ENCODE results near the gene MACROD1.
"Not testable (repeated sequence)": the region's sequence is repeated elsewhere in the genome, so short reads cannot be mapped to it uniquely, and the experiment has no call there.

The MACROD1 gene

DNA sequence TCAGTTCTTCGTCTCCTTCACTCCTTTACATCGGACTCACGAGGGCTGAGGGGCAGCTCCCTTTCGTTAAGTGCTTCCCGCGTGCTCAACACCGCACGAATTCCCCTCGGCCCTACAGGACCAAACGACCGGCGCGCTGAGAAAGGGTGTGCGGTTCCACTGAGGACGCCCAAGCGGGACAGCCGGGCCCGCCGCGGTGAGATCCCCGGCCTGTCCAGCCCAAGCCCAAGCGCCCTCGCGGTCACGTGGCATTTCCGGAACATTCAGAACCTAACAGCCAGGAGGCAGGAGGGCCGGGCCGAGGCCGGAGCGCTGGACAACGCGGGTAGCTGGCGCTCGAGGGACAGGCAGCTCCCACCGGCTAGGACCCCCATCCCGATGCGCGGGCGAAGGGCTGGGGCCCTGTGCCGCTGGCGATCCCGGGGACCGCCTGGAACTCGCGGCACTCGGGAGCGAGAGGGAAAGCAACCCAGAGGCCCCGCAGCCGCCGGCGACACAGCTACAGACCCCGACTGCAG is 19.3 kb upstream of the MACROD1 start:
- DNase-seq, result no peak

DNA sequence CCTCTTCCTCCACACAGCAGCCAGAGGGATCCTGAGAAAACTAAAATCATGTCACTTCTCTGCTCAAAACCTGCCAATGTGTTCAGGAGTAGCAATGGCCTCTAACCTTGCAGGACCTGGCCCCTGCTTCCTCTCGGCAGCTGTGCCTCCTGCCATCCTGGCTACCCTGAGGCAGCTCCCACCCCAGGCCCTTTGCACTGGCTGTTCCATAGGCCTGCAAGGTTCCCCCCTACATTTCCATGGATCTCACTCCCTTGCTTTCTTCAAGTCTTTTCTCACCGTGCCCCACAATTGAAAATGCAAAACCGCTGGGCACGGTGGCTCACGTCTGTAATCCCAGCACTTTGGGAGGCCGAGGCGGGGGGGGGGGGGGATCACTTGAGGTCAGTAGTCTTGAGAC is 18.0 kb upstream of the MACROD1 start:
- DNase-seq, result no peak

DNA sequence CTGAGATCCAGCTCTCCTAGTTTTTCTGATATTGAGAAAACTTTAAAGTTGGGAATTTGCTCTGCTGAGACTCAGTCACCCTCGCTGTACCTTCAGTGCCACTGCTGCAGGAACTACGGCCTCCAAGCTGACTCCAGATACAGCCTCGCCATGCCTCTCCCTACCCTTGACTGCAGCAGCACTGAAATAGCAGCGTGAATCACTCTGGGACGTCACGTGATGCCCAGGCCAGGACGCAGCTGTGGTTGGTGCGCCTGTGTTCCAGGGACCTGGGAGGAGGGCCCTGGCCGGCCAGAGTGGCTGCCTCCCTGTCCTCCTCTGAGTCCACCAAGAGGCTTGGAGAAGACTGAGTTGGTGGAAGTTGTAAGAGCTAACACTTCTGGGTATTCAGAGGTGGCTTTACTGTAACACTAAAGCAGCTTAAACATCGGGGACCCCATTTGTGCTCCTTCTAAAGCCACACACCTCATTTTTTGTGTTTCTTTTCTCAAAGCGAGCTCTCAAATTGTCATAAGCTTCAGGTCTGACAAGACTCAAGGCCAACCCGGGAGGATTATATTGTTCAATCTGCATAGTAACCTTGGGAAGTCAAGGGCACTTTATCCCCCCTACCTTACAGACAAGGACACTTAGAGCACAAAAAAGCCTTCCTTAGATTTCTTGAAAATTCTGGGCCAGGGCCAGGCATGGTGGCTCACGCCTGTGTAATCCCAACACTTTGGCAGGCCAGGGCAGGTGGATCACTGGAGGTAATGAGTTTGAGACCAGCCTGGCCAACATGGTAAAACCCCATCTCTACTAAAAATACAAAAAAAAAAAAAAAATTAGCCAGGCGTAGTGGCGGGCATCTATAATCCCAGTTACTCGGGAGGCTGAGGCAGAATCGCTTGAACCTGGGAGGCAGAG is 15.8 kb upstream of the MACROD1 start:
- peak; percentile 39 for DNase-seq

DNA sequence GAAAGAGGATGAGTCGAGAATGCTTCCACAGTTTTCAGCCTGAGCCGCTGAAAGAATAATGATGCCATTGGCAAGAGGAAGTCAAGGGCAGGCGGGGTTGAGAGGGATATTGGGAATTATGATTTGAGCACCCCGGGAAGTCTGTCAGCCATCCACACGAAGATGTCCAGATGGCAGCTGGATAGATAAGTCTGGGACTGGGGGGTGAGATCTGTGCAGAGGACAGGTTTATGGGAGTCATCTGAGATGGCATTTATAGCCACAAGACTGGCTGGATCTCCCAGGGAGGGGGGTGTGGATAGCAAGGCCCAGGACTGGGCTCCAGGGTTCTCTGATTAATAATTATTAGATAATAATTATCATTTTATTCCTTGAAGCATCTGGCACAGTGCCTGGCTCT is 15.0 kb upstream of the MACROD1 start:
- no peak for DNase-seq

DNA sequence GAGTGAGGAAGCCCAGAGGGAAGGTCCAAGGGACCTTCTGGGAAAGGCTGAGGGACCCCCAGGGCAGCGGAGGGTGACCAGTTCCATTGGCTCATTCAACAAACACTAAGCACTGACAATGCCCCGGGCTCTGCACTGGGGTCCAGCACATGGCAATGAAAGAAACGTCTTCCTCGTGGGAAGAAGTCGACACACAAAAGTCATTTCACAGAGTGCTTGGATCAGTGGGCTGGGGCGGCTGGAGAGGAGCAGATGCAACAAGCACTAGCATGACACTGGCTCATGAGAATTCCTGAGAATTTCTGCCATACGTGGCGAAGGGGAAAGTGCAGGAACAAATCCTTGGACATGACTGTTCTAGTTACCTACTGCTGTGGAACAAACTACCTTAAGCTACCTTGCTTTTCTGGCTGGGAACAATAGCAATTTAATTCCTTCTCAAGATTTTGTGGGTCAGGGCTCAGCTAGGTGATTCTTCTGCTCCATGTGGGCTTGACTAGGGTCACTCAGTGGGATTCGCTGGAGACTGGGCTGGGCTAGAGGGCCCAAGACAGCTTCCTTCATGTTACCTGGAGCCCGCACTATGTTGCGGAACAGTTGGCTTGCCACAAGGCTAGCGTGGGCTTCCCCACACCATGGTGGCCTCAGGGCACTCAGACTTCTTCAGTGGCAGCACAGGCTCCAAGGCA is 13.2 kb upstream of the MACROD1 start:
- DNase-seq, result no peak

DNA sequence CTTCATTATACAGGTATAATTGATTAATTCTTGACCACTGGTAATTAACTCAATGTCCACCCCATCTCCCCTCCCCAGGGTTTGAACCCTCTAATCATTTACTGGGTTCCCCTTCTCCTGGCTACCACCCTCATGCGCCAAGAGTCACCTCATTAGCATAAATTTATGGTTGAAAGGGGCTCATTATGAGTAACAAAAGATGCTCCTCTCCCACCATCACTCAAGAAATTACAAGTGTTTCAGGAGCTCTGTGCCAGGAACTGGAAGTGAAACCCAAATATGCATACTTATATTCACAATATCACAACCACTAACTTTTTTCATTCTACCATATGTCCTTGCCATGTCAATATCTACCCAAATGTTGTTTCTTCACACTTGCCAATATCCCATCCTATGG is 12.3 kb upstream of the MACROD1 start:
- no peak for DNase-seq

DNA sequence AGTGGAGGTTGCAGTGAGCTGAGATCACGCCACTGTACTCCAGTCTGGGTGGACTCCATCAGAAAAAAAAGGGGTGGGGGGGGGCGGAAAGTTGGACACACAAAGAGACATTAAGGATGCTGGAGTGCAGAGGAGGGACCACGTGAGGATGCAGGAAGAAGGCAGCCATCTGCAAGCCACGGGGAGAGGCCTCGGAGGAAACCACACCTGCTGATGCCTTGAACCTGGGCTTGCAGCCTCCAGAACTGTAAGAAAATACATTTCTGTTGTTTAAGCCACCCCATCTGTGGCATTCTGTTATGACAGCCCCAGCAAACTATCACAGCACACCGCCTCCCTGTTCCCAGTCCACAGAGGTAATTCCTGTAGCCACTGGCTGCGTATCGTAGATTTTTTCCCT is 10.8 kb upstream of the MACROD1 start:
- DNase-seq, result no peak

DNA sequence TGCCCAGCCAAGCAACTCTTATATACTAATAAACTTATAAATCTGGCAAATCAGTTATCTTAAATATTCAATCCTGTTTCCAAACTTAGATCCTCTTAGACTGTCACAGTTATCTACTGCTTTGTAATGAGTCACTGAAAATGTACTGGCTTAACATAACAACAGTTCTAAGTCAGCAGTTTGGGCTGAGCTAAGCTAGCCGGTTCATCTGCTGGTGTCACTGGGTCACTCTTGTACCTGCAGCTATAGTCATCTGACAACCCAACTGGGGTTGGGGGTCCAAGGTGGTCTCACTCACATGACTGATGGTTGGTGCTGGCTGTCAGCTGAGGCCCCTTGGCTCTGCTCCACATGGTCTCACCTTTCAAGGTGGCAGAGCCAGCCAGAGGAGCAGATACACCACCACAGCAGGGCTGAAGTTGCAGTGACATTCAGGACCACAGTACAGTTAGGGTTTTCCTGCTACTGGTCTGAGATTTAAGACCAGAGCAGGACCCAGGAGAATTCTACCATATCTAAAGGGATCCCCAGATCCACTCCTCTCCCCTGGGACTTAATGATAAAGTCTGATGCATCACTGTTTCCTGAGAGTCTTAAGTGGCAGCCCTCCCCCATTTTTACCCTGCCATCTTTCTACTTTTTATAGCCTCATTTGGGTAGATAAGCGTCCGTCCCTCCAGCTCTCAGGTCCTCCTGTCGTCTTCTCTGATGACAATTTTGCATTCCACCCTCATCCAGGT is 7.9 kb upstream of the MACROD1 start:
- DNase-seq, result no peak

DNA sequence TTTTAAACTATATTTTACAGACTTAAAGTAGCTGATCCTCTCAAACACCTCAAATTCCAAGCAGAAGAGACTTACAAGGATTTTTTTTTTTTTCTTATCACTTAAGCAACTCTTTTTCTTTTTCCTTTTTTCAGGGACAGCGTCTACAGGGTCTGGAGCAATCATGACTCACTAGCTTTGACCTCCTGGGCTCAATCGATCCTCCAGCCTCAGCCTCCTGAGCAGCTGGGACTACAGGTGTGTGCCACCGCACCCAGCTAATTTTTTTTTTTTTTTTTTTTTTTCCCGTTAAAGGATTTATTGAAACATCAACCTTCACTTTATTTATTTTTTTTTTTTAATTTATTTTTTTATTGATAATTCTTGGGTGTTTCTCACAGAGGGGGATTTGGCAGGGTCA is 4.5 kb upstream of the MACROD1 start:
- DNase-seq, result no peak

DNA sequence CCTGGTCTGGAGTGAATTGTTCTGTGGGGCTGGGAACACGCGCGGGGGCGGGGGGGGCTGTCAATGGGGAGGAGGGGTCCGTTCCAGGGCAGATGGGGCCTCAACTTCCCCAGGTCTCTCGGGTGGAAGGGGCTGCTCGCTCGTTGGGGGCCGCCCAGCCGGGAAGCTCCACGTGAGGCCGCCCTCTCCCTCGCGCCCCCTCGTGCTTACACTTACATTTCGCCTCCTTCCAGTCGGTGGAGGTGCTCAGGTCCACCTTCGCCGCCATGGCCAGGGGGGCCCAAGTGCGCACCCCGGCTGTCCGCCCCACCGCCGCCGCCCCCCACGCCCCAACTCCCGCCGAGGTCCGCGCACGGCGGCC is 452 bp downstream of the MACROD1 start:
- no peak for DNase-seq

DNA sequence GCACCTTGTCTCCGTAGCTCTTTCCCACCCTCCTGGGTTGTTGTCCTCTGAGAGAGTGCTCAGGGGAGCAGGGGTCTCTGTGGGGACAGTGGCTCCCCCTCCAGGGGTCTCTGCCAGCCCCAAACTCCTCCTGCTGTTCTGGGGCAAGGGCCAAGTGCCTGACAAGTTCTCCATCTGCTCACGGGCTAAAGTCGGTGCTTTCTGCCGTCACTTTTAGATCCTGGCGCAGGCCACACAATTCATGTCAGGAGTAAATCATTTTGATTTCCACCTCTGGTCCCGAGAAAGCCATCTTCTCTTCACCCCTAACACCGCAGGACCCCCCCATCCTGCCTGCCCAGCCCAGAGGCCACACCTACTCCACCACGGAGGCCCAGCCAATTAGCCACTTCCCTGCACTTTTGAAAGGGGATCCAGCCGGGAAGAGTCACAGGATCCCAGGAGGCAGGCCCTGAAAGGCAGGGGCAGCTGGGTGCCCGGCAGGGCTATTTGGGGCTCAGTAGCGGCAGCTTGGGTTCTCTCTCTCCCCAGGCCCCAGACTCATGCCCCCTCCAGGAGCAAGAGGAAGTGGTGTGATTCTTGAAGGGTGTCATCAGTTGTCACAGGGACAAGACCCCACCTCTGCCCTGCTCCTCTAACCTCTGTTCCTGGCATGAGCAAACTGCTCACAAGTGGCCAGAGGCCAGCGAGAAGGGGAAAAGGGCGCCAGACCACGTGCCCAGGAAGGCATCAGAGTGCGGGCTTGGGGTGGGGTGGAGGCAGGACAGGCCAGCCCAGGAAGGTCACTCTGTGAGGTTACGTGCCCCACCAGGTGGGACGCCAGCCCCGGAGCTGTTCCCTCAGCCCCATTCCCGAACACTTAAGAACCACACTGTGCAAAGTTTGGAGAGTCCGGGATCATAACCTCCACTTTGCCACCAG is 1.3 kb downstream of the MACROD1 start:
- DNase-seq, result no peak

DNA sequence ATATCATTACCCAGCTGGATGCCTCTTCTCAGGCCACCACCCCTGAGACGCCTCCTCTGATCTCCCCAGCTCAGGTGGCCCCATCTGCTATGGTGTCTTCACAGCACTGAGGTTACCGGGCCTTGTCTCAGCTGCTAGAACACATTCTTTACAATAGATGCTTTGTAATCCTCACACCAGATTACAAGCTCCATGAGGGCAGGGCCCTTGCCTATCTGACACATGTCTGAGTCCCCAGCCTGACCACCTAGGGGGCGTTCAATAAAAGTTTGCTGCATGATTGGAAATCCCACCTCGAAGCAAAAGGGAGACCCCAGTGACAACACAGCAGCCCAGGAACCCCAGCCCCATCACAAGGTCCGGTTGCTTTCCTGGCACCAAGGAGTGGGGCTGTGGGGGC is 2.0 kb downstream of the MACROD1 start:
- DNase-seq, result no peak

DNA sequence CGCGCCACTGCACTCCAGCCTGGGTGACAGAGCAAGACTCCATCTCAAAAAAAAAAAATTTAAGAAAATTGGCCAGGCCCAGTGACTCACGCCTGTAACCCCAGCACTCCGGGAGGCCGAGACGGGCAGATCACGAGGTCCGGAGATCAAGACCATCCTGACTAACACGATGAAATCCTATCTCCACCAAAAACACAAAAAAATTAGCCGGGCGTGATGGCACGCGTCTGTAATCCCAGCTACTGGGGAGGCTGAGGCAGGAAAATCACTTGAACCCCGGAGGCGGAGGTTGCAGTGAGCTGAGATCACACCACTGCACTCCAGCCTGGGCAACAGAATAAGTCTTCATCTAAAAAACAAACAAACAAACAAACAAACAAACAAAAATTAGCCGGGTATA is 3.1 kb downstream of the MACROD1 start:
- DNase-seq, result not testable (repeated sequence)

DNA sequence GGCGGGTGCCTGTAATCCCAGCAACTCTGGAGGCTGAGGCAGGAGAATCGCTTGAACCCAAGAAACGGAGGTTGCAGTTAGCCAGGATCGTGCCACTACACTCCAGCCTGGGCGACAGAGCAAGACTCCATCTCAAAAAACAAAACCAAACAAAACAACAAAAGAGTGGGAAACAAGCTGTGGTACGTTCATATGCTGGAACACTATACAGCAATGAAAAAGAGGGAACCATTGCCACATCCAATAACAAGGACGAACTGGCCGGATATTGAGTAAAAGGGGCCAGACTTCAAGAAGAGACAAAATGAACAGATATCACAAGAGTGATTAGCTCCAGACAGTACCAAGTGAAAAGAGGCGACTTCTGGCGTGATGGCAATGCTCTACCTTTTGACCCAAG is 4.9 kb downstream of the MACROD1 start:
- DNase-seq, result no peak

DNA sequence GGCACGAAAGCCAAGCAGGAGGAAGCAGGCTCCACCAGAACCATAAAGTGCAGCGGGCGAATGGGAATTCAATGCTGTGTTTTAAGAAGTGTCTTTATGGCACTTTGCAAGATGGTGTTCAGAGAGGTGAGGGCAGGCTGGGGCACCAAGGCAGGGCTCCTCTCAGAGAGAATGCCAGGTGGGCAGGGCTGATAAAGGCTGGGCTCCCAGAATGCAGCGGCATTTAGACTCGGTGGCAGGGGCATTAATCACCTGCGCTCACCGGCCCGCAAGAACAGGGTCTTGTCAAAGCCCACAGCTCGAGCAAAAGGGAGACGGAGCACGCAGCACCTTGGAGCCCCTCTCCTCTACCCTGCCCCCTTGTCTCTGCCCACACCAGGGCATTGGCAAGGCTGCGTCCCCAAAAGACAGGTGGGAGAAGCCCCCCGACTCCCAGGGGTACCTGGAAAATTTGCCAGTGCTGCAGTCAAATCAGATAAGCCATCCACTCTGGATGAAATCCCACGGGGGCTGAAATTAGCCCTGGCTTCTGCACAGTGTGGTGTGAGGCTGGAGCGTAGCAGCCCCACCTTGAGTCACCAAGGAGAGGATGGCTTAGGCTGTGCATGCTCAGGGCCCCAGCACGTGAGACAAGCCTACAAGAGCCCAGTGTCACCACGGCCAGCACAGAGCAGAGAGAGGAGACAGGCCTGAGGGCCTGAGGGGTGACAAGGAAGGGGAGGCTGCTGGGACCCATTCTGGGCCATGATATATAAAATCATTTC is 8.1 kb downstream of the MACROD1 start:
- DNase-seq, result no peak

DNA sequence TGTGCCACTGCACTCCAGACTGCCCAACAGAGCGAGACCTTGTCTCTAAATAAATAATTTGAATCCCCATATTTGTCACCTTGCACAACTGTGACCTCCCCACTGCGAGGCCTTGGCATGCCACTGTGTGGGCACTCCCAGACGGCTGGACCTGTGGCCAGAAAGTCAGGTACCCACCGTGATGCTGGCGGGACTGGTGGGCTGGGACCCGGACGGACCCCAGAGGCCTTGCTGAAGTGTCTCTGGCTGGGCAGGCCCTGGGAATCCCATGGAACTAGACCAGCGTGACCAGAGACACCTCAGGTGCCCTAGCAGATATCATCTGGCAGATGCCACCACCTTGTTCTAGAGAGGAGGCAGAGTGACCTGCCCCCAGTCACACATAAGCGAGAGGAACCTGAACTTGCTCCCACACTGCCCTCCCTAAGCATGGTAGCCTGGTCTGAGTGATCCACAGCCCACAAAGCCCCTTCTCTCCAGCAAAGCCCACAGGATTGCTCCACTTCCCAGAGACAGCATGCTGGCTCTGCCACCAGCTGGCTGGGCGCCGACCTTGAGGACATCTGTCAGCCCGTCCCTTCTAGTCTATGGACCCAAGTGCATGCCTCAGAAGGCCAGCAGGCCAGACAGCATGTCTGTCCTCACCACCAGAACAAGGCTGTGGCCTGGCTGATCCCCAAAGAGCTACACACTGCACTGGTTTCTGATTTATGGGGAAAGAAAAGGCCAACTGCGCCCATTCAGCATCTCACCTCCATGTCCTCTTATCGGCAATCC is 9.5 kb downstream of the MACROD1 start:
- DNase-seq, result no peak

DNA sequence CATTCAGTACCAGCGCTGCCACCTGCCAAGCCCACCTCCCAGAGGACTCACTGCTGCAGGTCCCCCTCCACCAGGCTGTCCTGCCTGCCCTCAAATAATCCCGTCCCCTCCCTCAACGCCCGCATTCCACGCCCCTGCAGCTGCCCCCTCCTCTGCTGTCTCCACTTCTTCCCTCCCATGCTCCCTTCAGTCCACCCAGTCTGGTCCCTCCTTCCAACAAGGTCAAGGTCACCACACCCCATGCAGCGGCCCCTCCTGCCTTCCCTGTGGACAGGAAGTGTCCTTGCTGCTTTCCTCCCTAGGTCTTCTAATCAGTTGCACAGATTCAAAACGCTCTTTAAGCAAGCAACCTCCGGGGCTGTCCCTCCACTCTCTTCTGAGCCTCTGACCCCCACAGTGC is 12.1 kb downstream of the MACROD1 start:
- no peak for DNase-seq

DNA sequence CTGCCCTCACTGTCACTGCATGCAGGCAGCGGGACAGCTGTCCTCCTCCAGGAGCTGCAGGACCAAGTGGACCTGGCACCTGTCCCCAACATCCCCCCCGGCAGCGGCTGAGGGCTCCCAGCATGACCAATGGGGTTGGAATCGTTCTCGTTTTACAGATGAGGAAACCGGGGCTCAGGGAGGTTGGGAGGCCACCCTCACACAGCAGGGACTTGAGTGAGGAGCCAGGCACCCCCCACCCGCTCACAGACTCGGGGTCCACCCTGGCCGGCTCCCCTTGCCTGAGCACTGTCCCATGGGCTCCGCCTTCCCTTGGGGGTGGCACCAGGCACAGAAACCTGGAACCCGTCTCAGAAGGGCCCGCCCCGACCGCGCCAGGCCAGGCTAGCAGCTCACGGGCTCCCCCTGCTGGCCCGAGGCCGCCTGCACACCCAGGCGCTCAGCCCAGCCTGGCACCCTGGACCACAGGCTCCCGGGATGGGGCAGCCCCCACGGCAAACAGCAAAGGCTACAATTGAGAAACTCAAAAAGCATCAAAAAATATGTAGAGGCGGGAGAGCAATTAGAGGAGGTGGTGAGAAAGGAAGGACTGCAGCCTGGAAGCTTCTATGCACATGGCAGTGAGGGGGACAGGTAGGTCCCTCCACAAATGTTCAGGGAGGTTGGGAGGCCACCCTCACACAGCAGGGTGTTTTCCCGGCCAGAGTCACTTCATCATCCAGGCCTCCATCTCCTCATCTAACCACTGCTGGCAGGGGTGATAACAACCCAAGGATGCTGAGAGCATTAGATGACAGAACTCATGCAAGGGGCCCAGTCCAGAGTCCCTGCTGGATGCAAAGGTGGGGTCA is 12.8 kb downstream of the MACROD1 start:
- DNase-seq, result peak; percentile 16

DNA sequence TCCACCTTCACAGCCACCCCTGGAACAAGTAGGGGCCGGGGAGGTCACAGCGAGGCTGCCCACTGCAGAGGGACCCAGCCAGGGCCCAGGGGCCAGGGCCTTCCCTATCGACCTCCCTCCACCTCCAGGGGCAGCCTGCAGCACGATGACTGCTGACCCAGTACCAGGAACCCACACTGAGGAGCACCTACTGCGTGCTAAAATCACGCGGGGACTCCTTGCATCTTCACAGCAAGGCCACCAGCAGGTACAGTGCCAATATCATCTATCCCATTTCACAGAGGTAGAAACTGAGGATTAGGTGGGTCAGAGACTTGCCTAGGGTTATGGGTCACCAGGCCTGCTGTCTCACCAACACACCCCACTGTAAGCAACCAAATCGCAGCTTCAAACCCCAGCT is 14.6 kb downstream of the MACROD1 start:
- DNase-seq, result no peak
